GM18508 (cell line): ENCODE results near the gene CLNK.
"Not testable (repeated sequence)": the region's sequence is repeated elsewhere in the genome, so short reads cannot be mapped to it uniquely, and the experiment has no call there.

ENCODE experiments used
- ATAC-seq: cut with Tn5 transposase; IDR thresholded peaks from one replicate; pipeline ENCODE4 v1.9.1; 2021; ENCODE audit warnings: moderate number of reproducible peaks; ENCODE audit not compliant: insufficient read depth, unreplicated experiment

The CLNK gene

DNA sequence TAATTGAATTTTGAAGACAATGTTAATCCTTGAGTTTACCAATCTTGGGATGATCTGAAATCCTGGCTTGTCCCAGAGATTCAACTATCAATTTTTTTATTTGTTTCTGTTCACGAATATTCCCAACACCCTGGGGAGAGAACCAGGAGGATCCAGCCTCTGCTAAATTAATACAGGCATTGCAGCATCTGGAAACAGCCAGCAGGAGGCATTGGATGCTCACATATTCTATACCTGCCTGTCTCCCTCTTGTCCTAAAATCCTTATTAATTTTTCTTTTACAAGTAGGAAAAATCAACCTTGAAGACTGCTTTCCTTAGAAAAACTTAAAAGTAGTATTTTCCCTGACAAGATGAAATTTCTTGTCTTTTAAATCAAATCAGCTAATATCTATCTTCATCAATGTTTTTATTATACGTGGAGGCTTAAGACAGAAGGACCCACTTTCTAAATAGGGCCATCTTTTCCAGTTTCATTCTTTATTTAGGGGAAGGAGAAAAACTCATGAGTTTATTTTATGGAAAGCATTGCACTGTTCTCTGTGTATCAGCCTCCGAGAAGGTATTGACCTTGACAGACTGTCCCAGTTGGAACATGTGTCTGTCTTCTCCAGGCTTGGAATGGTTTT is 102.4 kb downstream of the CLNK start:
- ATAC-seq, result no peak

DNA sequence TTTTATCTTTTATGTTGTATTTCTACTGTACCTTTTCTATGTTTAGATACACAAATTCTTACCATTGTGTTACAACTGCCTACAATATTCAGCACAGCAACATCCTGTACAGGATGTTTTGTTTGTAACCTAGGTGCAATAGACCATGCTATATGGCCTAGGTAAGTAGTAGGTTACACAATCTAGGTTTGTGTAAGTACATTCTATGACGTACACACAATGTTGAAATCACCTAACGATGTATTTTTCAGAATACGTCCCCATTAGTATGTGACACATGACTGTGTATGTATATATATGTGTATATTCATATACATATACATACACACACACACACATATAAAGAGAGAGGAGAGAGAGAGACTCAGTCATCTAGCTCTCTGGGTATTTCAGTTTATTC is 103.5 kb downstream of the CLNK start:
- ATAC-seq, result no peak

GRCh38 chr4:10579648-10580047 is 104.9 kb downstream of the CLNK start:
- ATAC-seq, result no peak

- no peak for ATAC-seq
Observed at GRCh38 chr4:10577508-10578426, 106.8 kb downstream of the CLNK start.

- peak; percentile 75 for ATAC-seq
Observed at GRCh38 chr4:10577018-10577417, 107.5 kb downstream of the CLNK start.

- no peak for ATAC-seq
Observed at GRCh38 chr4:10576236-10576635, 108.3 kb downstream of the CLNK start.

DNA sequence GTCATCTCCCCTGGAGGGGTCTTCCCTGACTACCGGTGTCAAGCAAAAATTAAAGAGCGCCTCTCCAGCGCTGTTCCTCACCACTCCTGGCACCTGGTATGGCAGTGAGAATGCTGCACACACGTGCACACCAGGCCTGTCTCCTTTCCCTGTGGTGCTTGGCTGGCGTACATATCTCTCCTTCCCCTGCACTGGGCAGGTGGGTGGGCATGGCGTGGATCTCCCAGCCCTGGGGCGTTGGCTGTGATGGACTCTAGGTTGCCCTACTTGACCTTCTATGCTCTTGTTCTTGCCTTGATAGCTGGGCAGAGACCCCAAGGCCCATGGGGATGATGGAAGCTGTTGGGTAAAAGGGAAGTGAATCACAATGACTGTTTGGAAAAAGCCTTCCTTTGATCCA is 109.2 kb downstream of the CLNK start:
- ATAC-seq, result no peak

- not testable (repeated sequence) for ATAC-seq
Observed at GRCh38 chr4:10574553-10574952, 110.0 kb downstream of the CLNK start.

- ATAC-seq, result no peak
Observed at GRCh38 chr4:10571909-10572308, 112.7 kb downstream of the CLNK start.

- no peak for ATAC-seq
Observed at GRCh38 chr4:10569491-10569890, 115.1 kb downstream of the CLNK start.

GRCh38 chr4:10567766-10568165 is 116.8 kb downstream of the CLNK start:
- ATAC-seq, result no peak

GRCh38 chr4:10565166-10565780 is 119.3 kb downstream of the CLNK start:
- no peak for ATAC-seq

DNA sequence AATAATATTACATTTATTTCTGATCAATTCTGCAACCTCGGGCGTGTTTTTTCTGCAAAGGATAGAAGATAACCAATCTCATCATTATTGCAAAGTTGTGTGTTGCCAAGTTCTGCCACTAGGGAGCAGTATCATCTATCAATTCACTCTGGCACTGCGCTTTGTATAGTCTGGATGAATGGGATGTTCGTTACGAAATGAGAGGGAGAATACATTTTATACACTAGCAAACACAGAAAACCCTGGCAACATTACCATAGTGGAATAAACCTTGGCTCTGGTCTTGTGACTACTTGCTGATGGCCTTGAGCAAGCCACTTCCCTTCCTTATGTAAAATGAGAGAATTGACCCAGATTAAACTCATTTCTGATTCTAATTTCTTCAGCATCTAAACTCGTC is 129.9 kb downstream of the CLNK start:
- ATAC-seq, result peak; percentile 72

- ATAC-seq, result no peak
Observed at GRCh38 chr4:10554121-10554520, 130.4 kb downstream of the CLNK start.

GRCh38 chr4:10552591-10553280 is 131.8 kb downstream of the CLNK start:
- ATAC-seq, result no peak

DNA sequence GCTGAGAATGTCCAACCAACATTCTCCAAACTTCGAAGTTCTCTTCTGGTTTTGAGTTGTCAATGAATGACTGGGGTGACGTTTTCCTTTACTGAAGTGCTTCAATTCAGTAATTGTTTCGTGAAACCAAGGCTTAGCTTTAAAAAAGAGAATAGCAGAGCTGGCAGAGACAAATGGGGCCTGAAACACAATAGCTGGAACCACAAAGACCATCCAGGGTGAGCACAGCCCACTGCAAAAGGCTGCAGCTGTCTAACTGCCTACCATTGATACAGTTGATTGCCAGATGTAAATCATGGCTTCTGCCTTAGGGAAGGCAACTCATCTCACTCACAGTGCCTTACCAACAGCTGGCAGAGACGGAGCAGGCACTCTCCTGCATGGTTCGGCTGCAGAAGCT is 148.7 kb downstream of the CLNK start:
- ATAC-seq, result peak; percentile 32

DNA sequence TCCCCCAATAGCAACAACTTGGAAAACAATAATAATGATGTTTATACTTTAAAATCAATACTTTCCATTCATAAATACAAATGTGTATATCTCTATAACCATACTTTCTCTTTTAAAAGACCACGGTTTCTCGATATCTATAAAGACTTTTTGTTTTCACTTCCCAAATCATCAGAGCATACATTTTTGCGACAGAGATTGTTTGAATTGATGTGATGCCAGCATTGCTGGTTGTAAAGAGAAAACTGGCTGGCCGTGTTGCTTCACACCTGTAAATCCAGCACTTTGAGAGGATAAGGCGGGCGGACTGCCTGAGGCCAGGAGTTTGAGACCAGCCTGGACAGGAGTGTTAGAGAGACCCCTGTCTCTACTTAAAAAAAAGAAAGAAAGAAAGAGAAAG is 149.7 kb downstream of the CLNK start:
- ATAC-seq, result no peak

DNA sequence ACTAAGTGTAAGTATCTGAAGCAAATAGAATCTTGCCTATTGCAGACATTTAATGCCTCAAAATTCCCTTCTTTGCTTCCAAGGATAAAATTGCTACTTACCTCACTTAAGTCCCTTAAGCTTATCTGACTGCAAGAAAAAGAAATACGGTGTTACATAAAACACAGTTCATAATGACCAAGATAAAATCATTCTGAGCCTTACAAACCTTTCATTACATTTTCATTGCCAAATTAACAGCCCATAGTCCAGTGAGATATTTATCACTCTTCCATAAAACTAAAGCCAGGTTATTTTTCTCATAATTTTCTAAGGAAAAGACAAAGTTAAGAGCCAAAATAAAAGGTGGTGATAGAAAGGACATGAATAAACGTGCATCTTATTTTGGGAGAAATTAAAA is 152.4 kb downstream of the CLNK start:
- no peak for ATAC-seq

DNA sequence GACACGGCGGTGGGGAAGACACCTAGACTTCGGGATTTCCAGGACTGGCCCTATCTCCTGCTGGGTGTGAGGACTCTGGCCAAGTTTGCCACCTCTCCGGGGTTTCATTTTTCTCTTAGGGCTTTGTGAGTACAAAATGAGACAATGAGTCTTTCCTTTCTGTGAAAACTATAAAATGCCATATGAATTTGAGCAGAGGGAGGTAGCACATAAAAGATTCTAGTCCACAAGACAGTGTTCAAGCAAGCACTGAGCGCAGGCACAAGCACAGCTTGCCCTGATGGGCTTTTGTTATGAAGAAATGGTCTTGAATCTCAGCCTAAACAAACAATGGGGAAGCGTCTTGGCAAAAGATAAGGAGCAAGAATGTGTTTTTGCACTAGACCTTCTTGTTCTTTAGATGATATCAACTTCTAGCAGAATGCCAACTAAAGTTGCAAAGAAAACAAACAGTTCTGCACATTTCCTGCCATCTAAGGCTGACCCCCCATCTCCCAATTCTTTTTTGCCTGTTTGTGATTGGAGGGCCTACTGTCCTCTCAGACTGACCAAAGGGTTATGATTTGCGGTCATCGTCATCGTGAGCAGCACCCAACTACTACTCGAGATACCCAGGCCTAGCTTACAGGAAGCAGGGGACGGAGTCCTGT is 154.3 kb downstream of the CLNK start:
- no peak for ATAC-seq
